CD4-positive, alpha-beta T cell treated with Interferon alpha-2 for 1 hour (primary cell): ENCODE measurements around the gene MAP2K6.

ENCODE experiments used
- DNase-seq, 2 donors: peaks; one replicate each; pipeline ENCODE4 v3.0.0-alpha.2; 2020 to 2022

MAP2K6 gene

DNA sequence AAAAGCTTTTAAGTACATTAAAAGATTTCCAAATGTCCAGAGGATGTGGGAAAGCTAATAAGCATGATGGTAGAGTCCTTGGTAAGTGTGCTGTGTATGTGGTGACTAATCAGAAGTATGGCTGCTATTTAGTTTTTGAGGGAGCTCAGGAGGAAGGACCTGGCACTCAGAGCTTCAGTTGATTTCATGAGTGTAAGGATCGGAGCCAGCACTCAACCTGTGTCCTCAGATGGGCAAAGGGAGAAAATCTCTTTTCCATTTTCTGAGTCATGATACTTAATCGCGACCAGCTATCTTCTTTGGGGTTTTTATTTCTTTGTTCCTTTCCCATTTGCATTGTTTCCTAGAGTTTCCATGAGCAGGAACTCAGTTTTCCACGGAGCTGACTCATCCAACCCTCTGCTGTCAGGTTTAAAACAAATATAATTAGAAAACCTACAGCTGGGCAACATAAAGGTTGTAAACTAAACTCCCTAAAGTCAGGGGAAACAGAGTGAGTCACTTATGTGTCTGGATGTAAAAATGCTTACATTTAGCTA lies 125.4 kb downstream of the MAP2K6 start:
- no peak for DNase-seq

DNA sequence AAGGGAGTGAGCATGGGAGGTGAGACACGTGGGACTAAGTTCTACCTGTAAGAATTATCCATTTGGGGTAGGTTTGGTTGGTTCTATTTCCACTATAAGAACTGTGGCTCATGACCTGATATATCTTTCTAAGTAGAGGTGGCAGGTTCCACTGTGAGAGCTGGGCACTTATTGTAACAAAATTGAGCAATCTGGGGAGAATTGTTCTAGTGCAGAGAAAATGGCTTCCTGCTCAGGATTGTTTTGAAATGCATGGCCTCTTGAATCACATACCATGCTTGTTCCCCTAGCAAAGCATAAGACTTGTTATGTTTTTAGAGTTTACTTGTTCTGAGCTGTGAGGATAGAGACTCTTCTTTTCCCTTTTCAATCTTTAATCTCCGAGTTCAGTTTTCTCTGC lies 125.9 kb downstream of the MAP2K6 start:
- DNase-seq, result no peak

DNA sequence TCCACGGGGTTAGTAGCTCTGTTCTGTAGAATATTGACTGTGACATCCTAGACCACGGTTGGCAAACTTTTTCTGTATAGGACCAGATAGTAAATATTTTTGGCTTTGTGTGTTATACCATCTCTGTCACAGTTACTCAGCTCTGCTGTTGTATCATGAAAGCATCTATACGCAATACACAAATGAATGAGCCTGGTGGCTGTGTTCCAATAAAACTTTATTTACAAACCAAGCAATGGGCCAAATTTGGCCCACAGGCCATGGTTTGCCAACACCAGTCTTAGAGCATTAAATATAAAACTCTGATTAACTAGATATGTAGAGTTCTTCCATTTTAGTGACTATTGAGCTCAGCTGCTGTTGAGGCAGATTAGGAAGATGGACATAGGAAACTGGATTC lies 132.7 kb downstream of the MAP2K6 start:
- DNase-seq, result no peak

DNA sequence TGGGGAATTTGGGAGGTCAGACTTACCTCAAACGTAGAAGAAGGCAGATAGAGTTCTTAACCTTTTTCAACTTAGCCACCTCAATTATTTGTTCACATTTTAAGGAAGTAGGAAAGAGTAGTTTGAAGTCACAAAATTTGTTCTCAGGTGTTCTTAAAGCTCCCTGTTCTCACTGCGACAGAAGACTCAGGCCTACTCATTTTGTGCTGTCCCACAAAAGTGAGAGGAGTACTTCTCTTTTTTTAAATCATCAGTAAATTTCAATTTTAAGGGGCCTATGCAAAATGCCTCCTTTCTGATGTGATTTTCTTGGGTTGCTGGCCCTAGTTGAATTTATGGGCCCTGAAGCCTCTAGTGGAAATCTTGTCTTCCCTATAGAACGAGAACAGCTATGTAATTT lies 133.4 kb downstream of the MAP2K6 start:
- DNase-seq, result no peak

GRCh38 chr17:69551212-69552010 lies 136.9 kb downstream of the MAP2K6 start:
- no peak for DNase-seq

DNA sequence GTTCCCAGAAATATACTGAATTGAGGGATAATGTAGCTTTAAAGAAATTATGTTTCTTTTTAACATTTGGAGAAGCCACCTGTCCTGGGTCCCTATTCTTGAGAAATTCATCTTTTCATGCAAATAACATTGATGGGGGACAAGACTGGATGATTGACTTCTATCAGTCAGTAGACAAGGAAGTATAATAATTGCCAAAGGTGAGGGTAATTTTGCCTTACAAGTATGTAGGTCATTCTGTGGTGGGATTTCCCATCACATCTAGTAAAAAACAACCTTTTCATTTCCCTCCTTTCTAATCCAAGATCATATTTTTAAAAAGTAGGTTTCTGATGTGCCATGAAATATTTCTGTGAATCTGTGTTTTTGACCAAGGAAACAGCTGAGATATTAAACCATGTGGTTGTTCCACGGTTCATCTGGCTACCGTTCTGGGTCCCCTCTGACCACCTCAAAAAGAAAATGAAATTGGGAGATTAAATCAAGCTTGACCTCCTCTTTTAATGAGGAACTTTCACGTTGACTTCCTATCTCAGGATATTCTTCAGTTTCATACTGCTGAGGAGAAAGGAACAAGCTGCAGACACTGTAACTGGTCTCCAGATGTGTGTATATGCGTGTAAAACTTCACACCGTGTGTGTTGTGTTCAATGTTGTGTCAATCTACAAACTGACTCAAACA lies 138.6 kb downstream of the MAP2K6 start:
- no peak for DNase-seq

DNA sequence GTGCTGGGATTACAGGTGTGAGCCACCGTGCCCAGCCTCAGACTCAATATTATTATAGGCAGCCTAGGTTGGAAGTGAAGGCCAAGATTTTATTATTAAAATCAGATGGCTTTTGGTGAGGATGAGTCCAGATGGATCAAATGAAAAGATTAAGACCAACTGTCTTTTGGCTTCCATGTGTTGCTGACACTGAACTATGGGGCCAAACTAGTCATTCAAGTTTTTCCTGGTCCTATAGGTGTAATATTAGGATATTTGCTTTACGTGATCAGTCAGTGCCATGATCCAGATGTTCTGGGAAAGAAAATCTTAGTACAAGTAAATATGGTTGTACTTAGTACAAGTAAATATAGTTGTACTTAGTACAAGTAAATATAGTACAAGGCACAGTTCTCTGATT lies 140.6 kb downstream of the MAP2K6 start:
- no peak for DNase-seq

- DNase-seq, result no peak
These were observed 142.8 kb downstream of the MAP2K6 start for GRCh38 chr17:69557339-69557738.

GRCh38 chr17:69558796-69559195 lies 144.3 kb downstream of the MAP2K6 start:
- no peak for DNase-seq

DNA sequence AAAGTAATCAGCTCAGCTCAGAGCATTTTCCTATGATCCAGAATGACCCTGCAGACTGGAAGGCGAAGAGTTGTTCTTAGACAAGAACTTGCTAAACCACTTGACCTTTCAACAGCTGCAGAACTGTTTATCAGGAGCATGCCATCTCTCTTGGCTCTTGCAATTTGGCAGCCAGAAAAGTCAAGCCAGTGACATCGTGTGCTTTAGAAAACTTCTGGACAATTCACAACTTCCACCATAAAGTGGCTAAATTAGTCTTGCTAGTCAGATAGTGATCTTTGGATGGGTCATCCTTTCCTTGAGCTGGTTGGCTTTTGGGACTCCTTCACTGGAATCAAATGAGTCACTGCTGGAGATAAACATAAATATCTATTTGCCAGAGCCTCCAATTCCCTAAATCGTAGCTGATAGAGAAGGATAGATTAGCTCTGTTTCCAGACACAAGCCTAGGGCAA lies 146.5 kb downstream of the MAP2K6 start:
- DNase-seq, result no peak

GRCh38 chr17:69561462-69561861 lies 147.0 kb downstream of the MAP2K6 start:
- DNase-seq, result no peak

GRCh38 chr17:69565447-69565846 lies 150.9 kb downstream of the MAP2K6 start:
- no peak for DNase-seq

DNA sequence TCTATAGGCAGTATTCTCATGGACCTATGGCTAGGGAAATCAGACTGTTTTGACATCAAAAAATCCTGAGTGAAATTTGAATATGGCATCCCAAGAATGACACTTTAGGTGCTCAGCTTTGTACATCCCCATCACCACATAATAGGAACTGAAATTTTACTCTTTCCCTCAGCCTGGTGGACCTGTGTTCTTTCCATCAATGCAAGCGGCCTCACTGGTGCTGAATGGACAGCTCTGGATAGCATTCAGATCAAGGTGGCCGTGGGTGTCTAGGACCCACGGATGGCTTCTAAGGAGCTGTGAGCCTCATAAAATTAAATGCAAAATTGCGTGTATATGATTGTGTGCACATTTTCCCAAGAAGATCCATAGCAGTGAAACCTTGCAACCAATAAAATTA lies 152.6 kb downstream of the MAP2K6 start:
- no peak for DNase-seq

DNA sequence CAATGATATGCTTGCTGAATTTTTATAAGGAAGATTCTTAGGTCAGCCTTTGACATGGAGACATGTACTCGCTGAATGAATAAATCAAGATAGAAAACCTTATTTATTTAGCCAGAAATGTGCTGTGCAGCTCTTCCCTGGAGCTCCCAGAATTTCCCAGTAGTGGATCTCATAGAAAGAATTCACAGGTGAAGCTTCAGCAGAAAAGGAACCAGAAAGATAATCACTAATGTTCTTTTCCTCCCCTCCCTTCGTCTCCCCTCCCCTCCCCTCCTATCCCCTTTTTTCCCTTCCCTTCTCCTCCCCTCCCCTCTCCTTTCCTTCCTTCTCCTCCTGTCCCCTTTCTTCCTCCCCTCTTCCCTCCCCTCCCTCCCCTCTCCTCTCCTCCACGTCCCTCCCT lies 158.2 kb downstream of the MAP2K6 start:
- no peak for DNase-seq

DNA sequence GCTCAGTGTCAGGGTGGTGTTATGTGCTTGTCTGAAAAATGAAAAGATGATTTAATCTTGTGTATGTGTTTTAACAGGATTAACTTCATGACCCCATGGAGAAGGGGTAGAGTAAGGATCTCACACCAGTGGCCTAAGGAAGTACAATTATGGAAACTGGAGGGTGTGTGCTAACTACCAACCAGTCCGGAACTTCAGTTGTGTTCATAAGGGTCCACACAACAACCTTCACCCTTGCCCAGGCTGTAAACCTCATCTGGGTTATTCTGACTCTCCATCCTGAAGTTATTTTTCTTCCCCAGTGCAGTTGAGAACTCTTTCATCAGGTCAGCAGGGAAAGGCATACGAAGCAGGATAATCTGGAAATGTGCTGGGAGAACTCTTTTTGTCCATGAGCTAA lies 158.9 kb downstream of the MAP2K6 start:
- no peak for DNase-seq

DNA sequence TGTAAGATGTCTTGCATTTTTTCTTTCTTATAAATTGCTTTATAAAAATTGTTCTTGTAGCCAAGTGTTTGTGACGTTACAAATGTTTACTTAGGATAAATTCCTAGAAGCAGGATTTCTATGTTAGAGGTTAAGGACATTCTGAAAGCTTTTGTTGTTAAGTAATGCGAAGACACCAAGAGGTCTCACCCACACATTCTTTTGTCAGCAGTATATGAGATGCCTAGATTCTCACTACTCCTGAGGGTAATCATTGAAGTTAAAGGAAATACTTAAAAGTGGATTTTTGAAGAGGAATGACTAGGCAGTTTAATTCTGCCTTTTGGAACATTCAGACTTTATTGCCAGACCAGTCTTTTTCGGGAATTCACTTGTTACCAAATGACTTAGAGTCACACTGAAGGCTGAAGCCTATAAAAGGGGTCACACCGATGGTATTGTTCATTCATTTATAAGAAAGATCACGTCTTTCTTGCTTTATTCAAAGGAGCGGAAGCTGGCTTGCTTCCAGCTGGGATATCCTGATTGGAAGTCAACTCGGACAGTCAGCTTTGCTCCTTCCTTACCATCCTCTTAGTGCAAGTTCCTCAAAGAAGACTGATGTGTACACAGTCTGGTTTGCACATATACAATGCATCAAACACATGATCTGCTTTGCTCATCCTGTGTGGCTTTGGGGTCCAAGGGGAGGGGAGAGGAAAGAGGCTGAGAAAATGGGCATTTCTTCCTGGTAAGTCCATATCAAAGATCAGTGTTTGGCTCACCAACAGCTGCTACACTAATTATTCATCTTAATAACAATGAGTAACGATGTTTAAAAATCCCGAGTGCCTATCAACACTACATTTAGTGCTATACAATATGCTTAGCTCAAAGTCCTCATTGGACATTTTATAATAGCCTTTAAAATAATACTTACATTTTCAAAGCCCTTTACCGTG lies 160.0 kb downstream of the MAP2K6 start:
- no peak for DNase-seq

DNA sequence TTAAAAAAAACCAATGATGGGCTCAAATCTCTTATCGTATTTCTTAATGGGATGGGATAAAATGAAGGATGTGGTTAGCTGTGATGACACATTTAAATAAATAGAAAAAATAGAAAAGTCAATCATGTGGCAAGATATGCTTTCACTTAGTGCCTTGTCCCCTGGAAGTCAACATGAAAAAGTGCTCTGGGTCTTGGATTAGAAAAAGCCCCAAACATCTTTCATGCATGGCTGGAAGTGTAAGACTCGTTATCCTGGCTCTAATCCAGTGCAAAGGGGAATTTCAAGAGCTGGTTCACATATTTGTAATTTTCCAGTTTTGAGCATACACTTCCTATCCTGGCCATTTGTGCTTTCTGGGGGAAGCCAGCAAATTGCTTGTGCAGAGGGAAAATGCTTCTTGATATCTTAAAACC lies 160.9 kb downstream of the MAP2K6 start:
- DNase-seq, result no peak

- DNase-seq, result no peak
These were observed 162.6 kb downstream of the MAP2K6 start for GRCh38 chr17:69577098-69577497.

GRCh38 chr17:69578385-69578936 lies 164.0 kb downstream of the MAP2K6 start:
- DNase-seq, result no peak

GRCh38 chr17:69579961-69580677 lies 165.6 kb downstream of the MAP2K6 start:
- no peak for DNase-seq

DNA sequence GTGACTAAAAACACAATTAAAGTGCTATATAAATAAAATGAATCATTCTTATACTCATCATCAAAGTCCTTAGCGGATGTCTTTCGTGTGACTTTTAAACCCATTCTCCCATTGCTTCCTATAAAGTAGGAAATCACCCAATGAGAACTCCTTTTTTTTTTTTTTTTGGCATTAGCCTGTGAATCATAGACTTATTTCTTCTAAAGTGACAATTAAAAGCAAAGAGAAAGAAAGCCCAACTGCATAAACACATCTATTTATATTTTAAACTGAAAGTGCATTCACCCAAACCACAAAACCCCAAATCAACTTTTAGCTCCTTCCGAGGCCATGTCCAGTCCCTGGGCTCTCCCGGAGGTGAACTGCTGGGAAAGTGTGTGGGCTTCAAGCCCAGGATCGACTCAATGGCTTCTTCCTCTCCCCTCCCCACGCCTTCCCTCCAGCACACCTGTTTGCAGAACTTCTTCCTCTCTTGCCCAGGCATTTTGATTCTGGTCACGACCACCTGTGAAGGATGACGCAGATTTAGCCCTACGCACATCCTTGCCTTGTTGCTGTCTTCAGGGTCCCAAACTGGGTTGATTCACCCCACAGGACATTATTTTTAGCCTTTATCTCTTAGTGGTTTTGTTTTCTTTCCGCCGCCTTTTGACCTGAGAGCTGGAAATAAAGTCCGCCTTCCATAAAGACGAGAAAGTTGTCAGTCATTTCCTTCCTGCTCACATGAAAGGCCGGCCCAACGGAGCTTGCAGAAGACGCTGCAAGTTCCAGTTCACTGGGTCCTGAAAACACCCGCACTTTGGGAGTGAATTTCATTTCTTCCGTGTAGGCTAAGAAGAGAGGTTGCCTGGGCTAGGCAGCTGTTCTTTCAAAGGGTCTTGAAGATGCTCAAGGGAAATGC lies 166.8 kb downstream of the MAP2K6 start:
- peak; percentile 19 to 56 for DNase-seq
